IMR-90 (cell line): Measurements from ENCODE around the gene NCCRP1. TPM values are rescaled to one million over a fixed set of nuclear protein-coding genes. Genes with fewer than 3 reads are reported as not detected.

Experiments used
- ATAC-seq: fragments of 200-7000 bp; cut with Tn5 transposase; 2 replicates; pipeline ENCODE4 v1.9.1; 2020; ENCODE audit warnings: low read depth, mild to moderate bottlenecking, moderate library complexity
- BruUV-seq: library from RNA; stranded (reverse); fragments of 400-500 nt; replicated peaks from 2 replicates; lab custom pipeline; 2021; lab: Mats Ljungman, UMichigan
- CTCF ChIA-PET: fragments of 300-600 bp; formaldehyde crosslinking; extraction: SDS; loops from one replicate; lab custom pipeline; 2021; ENCODE audit warnings: antibody characterized with exemption; lab: Yijun Ruan, JAX
- POLR2A ChIA-PET: fragments of 300-600 bp; sonication (Branson Sonifier 250); formaldehyde crosslinking; loops from one replicate; lab custom pipeline; 2022; ENCODE audit warnings: antibody characterized with exemption; ENCODE audit not compliant: unreplicated experiment; lab: Charles Lee
- DNase-seq: peaks from one replicate; pipeline ENCODE4 v3.0.0; 2013
- H2AFZ ChIP-seq: replicated peaks from 2 replicates; pipeline ENCODE3; 2013; ENCODE audit warnings: low read length, mild to moderate bottlenecking; ENCODE audit not compliant: poor library complexity
- H2AK5ac ChIP-seq: 2 replicates; pipeline ENCODE4 v1.6.1; 2013; ENCODE audit warnings: low read depth, low read length, inconsistent platforms
- H2AK9ac ChIP-seq: replicated peaks from 2 replicates; pipeline ENCODE3; 2013; ENCODE audit warnings: mild to moderate bottlenecking, low read depth, low read length, moderate library complexity; ENCODE audit not compliant: poor library complexity
- H2BK120ac ChIP-seq: 2 replicates; pipeline ENCODE4 v1.6.1; 2013; ENCODE audit warnings: low read depth, low read length, inconsistent platforms
- H2BK15ac ChIP-seq: 3 replicates; pipeline ENCODE4 v1.6.1; 2013; ENCODE audit warnings: low read depth, low read length, inconsistent platforms
- H2BK20ac ChIP-seq: 2 replicates; pipeline ENCODE4 v1.6.1; 2013; ENCODE audit warnings: low read depth, mild to moderate bottlenecking, inconsistent platforms, low read length, moderate library complexity
- H2BK5ac ChIP-seq: 2 replicates; pipeline ENCODE4 v1.6.1; 2013; ENCODE audit warnings: mild to moderate bottlenecking, low read depth, low read length, inconsistent platforms; ENCODE audit not compliant: poor library complexity, severe bottlenecking
- H3K14ac ChIP-seq: replicated peaks from 2 replicates; pipeline ENCODE4 v1.6.1; 2013; ENCODE audit warnings: low read depth, low read length, inconsistent platforms
- H3K18ac ChIP-seq: 2 replicates; pipeline ENCODE4 v1.6.1; 2013; ENCODE audit warnings: low read depth, low read length, control low read depth
- H3K23ac ChIP-seq: 2 replicates; pipeline ENCODE4 v1.6.1; 2013; ENCODE audit warnings: low read depth, low read length, inconsistent platforms
- H3K27ac ChIP-seq: 2 replicates; pipeline ENCODE4 v1.5.1; 2013; ENCODE audit warnings: mild to moderate bottlenecking, control low read depth, low read length; ENCODE audit not compliant: insufficient read depth
- H3K27me3 ChIP-seq: 2 replicates; pipeline ENCODE4 v1.6.1; 2013; ENCODE audit warnings: low read length; ENCODE audit not compliant: control insufficient read depth, insufficient read depth
- H3K36me3 ChIP-seq: 2 replicates; pipeline ENCODE4 v1.6.1; 2013; ENCODE audit warnings: low read length, mixed read lengths; ENCODE audit not compliant: control insufficient read depth, insufficient read depth
- H3K4ac ChIP-seq: 2 replicates; pipeline ENCODE4 v1.6.1; 2013; ENCODE audit warnings: low read depth, low read length, inconsistent platforms
- H3K4me1 ChIP-seq: 2 replicates; pipeline ENCODE4 v1.6.1; 2013; ENCODE audit warnings: low read length, mixed read lengths; ENCODE audit not compliant: control insufficient read depth, insufficient read depth
- H3K4me2 ChIP-seq: 2 replicates; pipeline ENCODE4 v1.6.1; 2013; ENCODE audit warnings: low read depth, mild to moderate bottlenecking, control low read depth, low read length, moderate library complexity
- H3K4me3 ChIP-seq: 2 replicates; pipeline ENCODE4 v1.5.1; 2013; ENCODE audit warnings: low read depth, mild to moderate bottlenecking, control low read depth, low read length, moderate library complexity; ENCODE audit not compliant: insufficient read depth
- H3K56ac ChIP-seq: 2 replicates; pipeline ENCODE4 v1.6.1; 2013; ENCODE audit warnings: low read length, inconsistent platforms; ENCODE audit not compliant: insufficient read depth; ENCODE audit errors: extremely low read depth
- H3K79me1 ChIP-seq, 2 experiments: 2 replicates each; pipeline ENCODE4 v1.6.1; 2013; ENCODE audit warnings: low read length in 2 of 2, inconsistent platforms in 1 of 2, low read depth in 1 of 2
- H3K9ac ChIP-seq: 2 replicates; pipeline ENCODE4 v1.6.1; 2013; ENCODE audit warnings: low read depth, low read length, control low read depth
- H3K9me1 ChIP-seq: 2 replicates; pipeline ENCODE4 v1.6.1; 2013; ENCODE audit warnings: low read length, inconsistent platforms; ENCODE audit not compliant: insufficient read depth
- H3K9me3 ChIP-seq: 2 replicates; pipeline ENCODE4 v1.6.1; 2013; ENCODE audit warnings: low read length; ENCODE audit not compliant: control insufficient read depth, insufficient read depth
- H4K20me1 ChIP-seq: 2 replicates; pipeline ENCODE4 v1.6.1; 2013; ENCODE audit warnings: low read length, inconsistent platforms; ENCODE audit not compliant: insufficient read depth
- H4K5ac ChIP-seq: 2 replicates; pipeline ENCODE4 v1.6.1; 2013; ENCODE audit warnings: mild to moderate bottlenecking, low read depth, low read length, control low read depth
- H4K8ac ChIP-seq, 2 experiments: 2 replicates each; pipeline ENCODE4 v1.6.1; 2013; ENCODE audit warnings: low read depth in 2 of 2, low read length in 2 of 2, control low read depth in 1 of 2, inconsistent platforms in 1 of 2
- H4K91ac ChIP-seq: 2 replicates; pipeline ENCODE4 v1.6.1; 2013; ENCODE audit warnings: low read depth, low read length, inconsistent platforms; ENCODE audit not compliant: insufficient read depth
- BHLHE40 ChIP-seq: fragments of 150-350 bp; IDR thresholded peaks from 2 replicates; pipeline ENCODE4 v1.6.1; 2016; ENCODE audit warnings: mild to moderate bottlenecking, low read depth, low read length
- CEBPB ChIP-seq: IDR thresholded peaks from 2 replicates; pipeline ENCODE4 v1.6.1; 2012; ENCODE audit warnings: low read depth, low read length, improper control_type of control experiment
- CHD1 ChIP-seq: IDR thresholded peaks from 2 replicates; pipeline ENCODE4 v1.6.1; 2012; ENCODE audit warnings: low read depth, low read length, improper control_type of control experiment
- CTCF ChIP-seq: conservative IDR thresholded peaks from 2 replicates; pipeline ENCODE4 v1.5.1; 2012; ENCODE audit warnings: mild to moderate bottlenecking, low read depth, low read length, improper control_type of control experiment
- ELK1 ChIP-seq: fragments of 150-350 bp; IDR thresholded peaks from 2 replicates; pipeline ENCODE4 v1.6.1; 2016; ENCODE audit warnings: low read depth, mild to moderate bottlenecking, low read length, moderate library complexity, borderline replicate concordance
- FOS ChIP-seq: fragments of 150-350 bp; IDR thresholded peaks from 2 replicates; pipeline ENCODE4 v1.6.1; 2016; ENCODE audit warnings: low read depth, low read length
- MAFK ChIP-seq: IDR thresholded peaks from 2 replicates; pipeline ENCODE4 v1.6.1; 2012; ENCODE audit warnings: low read depth, low read length, improper control_type of control experiment
- MAZ ChIP-seq: IDR thresholded peaks from 2 replicates; pipeline ENCODE4 v1.6.1; 2012; ENCODE audit warnings: low read depth, mild to moderate bottlenecking, low read length, improper control_type of control experiment, moderate library complexity, borderline replicate concordance
- MXI1 ChIP-seq: IDR thresholded peaks from 2 replicates; pipeline ENCODE4 v1.6.1; 2012; ENCODE audit warnings: low read depth, mild to moderate bottlenecking, low read length, moderate library complexity, borderline replicate concordance
- NFE2L2 ChIP-seq: fragments of 150-350 bp; IDR thresholded peaks from 2 replicates; pipeline ENCODE4 v1.6.1; 2016; ENCODE audit warnings: low read depth, mild to moderate bottlenecking, low read length
- POLR2A ChIP-seq: IDR thresholded peaks from 2 replicates; pipeline ENCODE4 v1.6.1; 2012; ENCODE audit warnings: mild to moderate bottlenecking, low read depth, low read length
- RAD21 ChIP-seq: IDR thresholded peaks from 2 replicates; pipeline ENCODE4 v1.6.1; 2012; ENCODE audit warnings: low read length, improper control_type of control experiment
- RCOR1 ChIP-seq: IDR thresholded peaks from 2 replicates; pipeline ENCODE4 v1.6.1; 2012; ENCODE audit warnings: mild to moderate bottlenecking, low read length, improper control_type of control experiment; ENCODE audit not compliant: insufficient replicate concordance
- RFX5 ChIP-seq: IDR thresholded peaks from 2 replicates; pipeline ENCODE4 v1.8.0; 2012; ENCODE audit warnings: low read depth, mild to moderate bottlenecking, low read length, moderate library complexity
- SMC3 ChIP-seq: fragments of 150-350 bp; IDR thresholded peaks from 2 replicates; pipeline ENCODE4 v1.6.1; 2016; ENCODE audit warnings: low read depth, mild to moderate bottlenecking, antibody characterized with exemption, low read length, moderate library complexity
- WGBS, 2 experiments: methylation state at CpG; one replicate each; pipeline versions ENCODE4 v1.1.5 to v1.1.7; 2013; ENCODE audit warnings: missing lambda C conversion rate in 2 of 2; ENCODE audit not compliant: insufficient read length in 1 of 2; ENCODE audit errors: extremely low coverage in 2 of 2; 5-methylcytosine and 5-hydroxymethylcytosine counted together
- dilution Hi-C: fragments of 300-500 bp; cut with HindIII; formaldehyde crosslinking; loops from one replicate; pipeline ENCODE4 v1.14.3; 2018; ENCODE audit warnings: low sequenced_read_pairs; ENCODE audit not compliant: unreplicated experiment
- in situ Hi-C: fragments of 300-500 bp; cut with MboI; formaldehyde crosslinking; loops from 3 replicates; pipeline ENCODE4 v1.14.3; 2019; ENCODE audit warnings: low sequenced_read_pairs, inconsistent platforms, mixed read lengths
- intact Hi-C: fragments of 100-400 bp; cut with micrococcal nuclease; formaldehyde crosslinking; loops from 2 replicates; pipeline ENCODE4 v1.10.0; 2022
- polyA plus RNA-seq, 3 experiments: library from polyadenylated mRNA; depleted of rRNA; stranded (reverse); fragments of >200 nt; gene quantifications; 2 replicates each; pipeline ENCODE4 v1.2.3, GENCODE V29; 2012; ENCODE audit warnings: low replicate concordance in 1 of 3
- total RNA-seq: library from RNA; depleted of rRNA; stranded (reverse); fragments of >200 nt; gene quantifications from 2 replicates; pipeline ENCODE4 v1.2.3, GENCODE V29; 2012
- TF ChIP-seq, protein P1 (sequence below): fragments of 150-350 bp; IDR thresholded peaks from 2 replicates; pipeline ENCODE4 v1.6.1; 2017; ENCODE audit warnings: mild to moderate bottlenecking, antibody characterized with exemption, low read length, low read depth

NCCRP1 gene
- total and polyA plus RNA-seq, 2 of the 4 experiments (the other 2 are of a cell fraction), result not detected

DNA sequence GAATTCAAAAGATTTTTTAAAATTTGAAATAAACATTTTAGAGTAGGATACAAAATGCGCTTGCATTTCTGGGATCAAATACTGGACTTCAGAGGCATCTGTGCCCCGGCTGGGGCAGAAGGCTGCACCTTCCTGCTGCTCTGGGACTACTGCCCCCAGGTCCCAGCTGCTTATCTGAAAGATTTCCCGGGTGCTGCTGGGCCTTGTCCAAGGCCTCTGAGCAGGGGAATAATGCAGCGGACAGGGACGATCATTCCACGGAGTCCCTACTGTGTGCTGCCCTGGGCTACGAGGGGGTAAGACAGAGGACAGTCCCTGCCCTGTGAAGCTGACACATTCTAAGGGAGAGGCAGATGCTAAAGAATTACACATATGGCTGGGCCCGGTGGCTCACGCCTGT, 33.1 kb upstream of the NCCRP1 start:
- 73% methylated on average over 3 of the region's 9 CpGs; no CpG with 5 or more reads in 1 of the 2 experiments for WGBS, 2 experiments

More for the DNA sequence above, 33.1 kb upstream of the NCCRP1 start:
- Histone ChIP-seq H4K8ac (no peak overlapping the region), H2BK15ac (no peak overlapping the region), H3K9me3 (no peaks in the 10 kb centered on the region), H3K4me3 (no peak overlapping the region), H3K9me1 (peaks cover 17% of the 10 kb centered on the region), H3K27me3 (no peaks in the 10 kb centered on the region), H3K23ac (no peak overlapping the region), H3K4me2 (no peak overlapping the region), H3K18ac (no peak overlapping the region), H2BK5ac (no peak overlapping the region), H2AFZ (no peak overlapping the region), H2BK20ac (no peak overlapping the region), H3K4me1 (peaks cover 7% of the 10 kb centered on the region), H3K9ac (no peak overlapping the region), H2AK9ac (no peak overlapping the region), H2BK120ac (no peak overlapping the region), H3K14ac (no peak overlapping the region), H4K91ac (no peak overlapping the region), H3K56ac (no peak overlapping the region), H3K36me3 (peaks cover 1% of the 10 kb centered on the region; the same call in 1 of the 2 replicates), H3K4ac (no peak overlapping the region), H3K79me1 (peaks cover 23 to 80% of the 10 kb centered on the region in 2 experiments), H3K27ac (no peak overlapping the region), H4K20me1 (peaks cover 52% of the 10 kb centered on the region), H2AK5ac (no peak overlapping the region), H4K5ac (no peak overlapping the region)
- dilution Hi-C loops, result no loop called here
- in situ Hi-C loops, result no loop called here
- DNase-seq (no peak), ATAC-seq (no peak)
- CTCF ChIA-PET, result no interaction called here
- intact Hi-C loops, result no loop called here
- POLR2A ChIA-PET, result no interaction called here
- TF ChIP-seq SMC3 (no peak), FOS (no peak), BHLHE40 (no peak), RFX5 (no peak), RCOR1 (no peak), CTCF (no peak), ELK1 (no peak), MAFK (no peak), NFE2L2 (no peak), MXI1 (no peak), RAD21 (no peak), MAZ (no peak), POLR2A (no peak), CEBPB (no peak), CHD1 (no peak)
- TF ChIP-seq, protein P1, sequence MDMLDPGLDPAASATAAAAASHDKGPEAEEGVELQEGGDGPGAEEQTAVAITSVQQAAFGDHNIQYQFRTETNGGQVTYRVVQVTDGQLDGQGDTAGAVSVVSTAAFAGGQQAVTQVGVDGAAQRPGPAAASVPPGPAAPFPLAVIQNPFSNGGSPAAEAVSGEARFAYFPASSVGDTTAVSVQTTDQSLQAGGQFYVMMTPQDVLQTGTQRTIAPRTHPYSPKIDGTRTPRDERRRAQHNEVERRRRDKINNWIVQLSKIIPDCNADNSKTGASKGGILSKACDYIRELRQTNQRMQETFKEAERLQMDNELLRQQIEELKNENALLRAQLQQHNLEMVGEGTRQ, result no peak
- BruUV-seq, result no TSS peak
